ENCODE measurements around the gene LRRC3C.

LRRC3C gene

GRCh38 chr17:39975801-39976200 lies 48.3 kb downstream of the LRRC3C start:
- Histone ChIP-seq H3K27me3 (ENCODE audit: control insufficient read depth, insufficient read depth, low read length) (no peaks in the 10 kb centered on the region), H3K36me3 (ENCODE audit: control insufficient read depth, insufficient read depth, low read length) (no peaks in the 10 kb centered on the region), H3K9ac (ENCODE audit: low read length) (no peak overlapping the region), H3K4me1 (ENCODE audit: control insufficient read depth, insufficient read depth, low read length) (no peaks in the 10 kb centered on the region), H3K27ac (ENCODE audit: low read depth, low read length) (no peak overlapping the region), H3K4me3 (ENCODE audit: low read length) (no peak overlapping the region)

GRCh38 chr17:39979016-39979670 lies 51.6 kb downstream of the LRRC3C start:
- no peak overlapping the region for H3K9ac ChIP-seq (ENCODE audit: low read length)
- H3K4me1 ChIP-seq (ENCODE audit: control insufficient read depth, insufficient read depth, low read length), result peaks cover 13% of the 10 kb centered on the region
- no peak overlapping the region for H3K4me3 ChIP-seq (ENCODE audit: low read length)
- H3K36me3 ChIP-seq (ENCODE audit: control insufficient read depth, insufficient read depth, low read length), result peaks cover 1% of the 10 kb centered on the region
- no peak overlapping the region for H3K27ac ChIP-seq (ENCODE audit: low read depth, low read length)
- H3K27me3 ChIP-seq (ENCODE audit: control insufficient read depth, insufficient read depth, low read length), result no peaks in the 10 kb centered on the region

- peak overlapping the region; percentile 94 for H3K4me3 ChIP-seq (ENCODE audit: low read length)
- H3K27ac ChIP-seq (ENCODE audit: low read depth, low read length), result peak overlapping the region; percentile 78
- H3K9ac ChIP-seq (ENCODE audit: low read length), result peak overlapping the region; percentile 81
- H3K27me3 ChIP-seq (ENCODE audit: control insufficient read depth, insufficient read depth, low read length), result no peaks in the 10 kb centered on the region
- peaks cover 9% of the 10 kb centered on the region for H3K36me3 ChIP-seq (ENCODE audit: control insufficient read depth, insufficient read depth, low read length)
- peaks cover 13% of the 10 kb centered on the region for H3K4me1 ChIP-seq (ENCODE audit: control insufficient read depth, insufficient read depth, low read length)
Measured at GRCh38 chr17:39979893-39980350, 52.4 kb downstream of the LRRC3C start.

- Histone ChIP-seq H3K4me1 (ENCODE audit: control insufficient read depth, insufficient read depth, low read length) (peaks cover 13% of the 10 kb centered on the region), H3K4me3 (ENCODE audit: low read length) (peak within 1 kb of the TSS; percentile 94), H3K9ac (ENCODE audit: low read length) (peak within 1 kb of the TSS; percentile 96), H3K27me3 (ENCODE audit: control insufficient read depth, insufficient read depth, low read length) (no peaks in the 10 kb centered on the region), H3K27ac (ENCODE audit: low read depth, low read length) (peak within 1 kb of the TSS; percentile 95), H3K36me3 (ENCODE audit: control insufficient read depth, insufficient read depth, low read length) (peaks cover 15% of the 10 kb centered on the region)
Measured at GRCh38 chr17:39980351-39981206, 53.0 kb downstream of the LRRC3C start, which contains the start of gene PSMD3. Gene PSMD3 (plus strand): TSS chr17:39980807. CDS start chr17:39980971, 164 bp downstream.

- no peaks in the 10 kb centered on the region for H3K27me3 ChIP-seq (ENCODE audit: control insufficient read depth, insufficient read depth, low read length)
- peaks cover 13% of the 10 kb centered on the region for H3K4me1 ChIP-seq (ENCODE audit: control insufficient read depth, insufficient read depth, low read length)
- peak overlapping the region; percentile 94 for H3K4me3 ChIP-seq (ENCODE audit: low read length)
- H3K9ac ChIP-seq (ENCODE audit: low read length), result peak overlapping the region; percentile 96
- H3K36me3 ChIP-seq (ENCODE audit: control insufficient read depth, insufficient read depth, low read length), result peaks cover 20% of the 10 kb centered on the region
- H3K27ac ChIP-seq (ENCODE audit: low read depth, low read length), result peak overlapping the region; percentile 95
Measured at GRCh38 chr17:39981207-39981741, 53.7 kb downstream of the LRRC3C start.

GRCh38 chr17:39981766-39982375 lies 54.3 kb downstream of the LRRC3C start:
- no peak overlapping the region for H3K27ac ChIP-seq (ENCODE audit: low read depth, low read length)
- H3K4me1 ChIP-seq (ENCODE audit: control insufficient read depth, insufficient read depth, low read length), result peaks cover 13% of the 10 kb centered on the region
- no peaks in the 10 kb centered on the region for H3K27me3 ChIP-seq (ENCODE audit: control insufficient read depth, insufficient read depth, low read length)
- peak overlapping the region; percentile 94 for H3K4me3 ChIP-seq (ENCODE audit: low read length)
- peaks cover 26% of the 10 kb centered on the region for H3K36me3 ChIP-seq (ENCODE audit: control insufficient read depth, insufficient read depth, low read length)
- no peak overlapping the region for H3K9ac ChIP-seq (ENCODE audit: low read length)

- Histone ChIP-seq H3K4me3 (ENCODE audit: low read length) (no peak overlapping the region), H3K36me3 (ENCODE audit: control insufficient read depth, insufficient read depth, low read length) (peaks cover 81% of the 10 kb centered on the region), H3K9ac (ENCODE audit: low read length) (no peak overlapping the region)
Measured at GRCh38 chr17:39988206-39988810, 60.8 kb downstream of the LRRC3C start.

GRCh38 chr17:39994448-39994847 lies 66.9 kb downstream of the LRRC3C start:
- H3K27me3 ChIP-seq (ENCODE audit: control insufficient read depth, insufficient read depth, low read length), result no peaks in the 10 kb centered on the region
- H3K4me1 ChIP-seq (ENCODE audit: control insufficient read depth, insufficient read depth, low read length), result no peaks in the 10 kb centered on the region
- no peak overlapping the region for H3K27ac ChIP-seq (ENCODE audit: low read depth, low read length)
- H3K9ac ChIP-seq (ENCODE audit: low read length), result no peak overlapping the region
- peaks cover 70% of the 10 kb centered on the region for H3K36me3 ChIP-seq (ENCODE audit: control insufficient read depth, insufficient read depth, low read length)
- H3K4me3 ChIP-seq (ENCODE audit: low read length), result no peak overlapping the region

More at GRCh38 chr17:39988206-39988810, 60.8 kb downstream of the LRRC3C start:
- no peaks in the 10 kb centered on the region for H3K27me3 ChIP-seq (ENCODE audit: control insufficient read depth, insufficient read depth, low read length)
- no peaks in the 10 kb centered on the region for H3K4me1 ChIP-seq (ENCODE audit: control insufficient read depth, insufficient read depth, low read length)
- H3K27ac ChIP-seq (ENCODE audit: low read depth, low read length), result no peak overlapping the region

Measured in rectal smooth muscle tissue (tissue), 1 donor.